OCI-LY1 (cell line): ENCODE measurements around the gene CENPX.

ENCODE experiments used
- CTCF ChIP-seq: fragments of 200-600 bp; sonication (generic), shearing (Covaris generic); IDR thresholded peaks from 2 replicates; pipeline ENCODE4 v1.5.1; 2017; ENCODE audit warnings: mild to moderate bottlenecking, antibody characterized with exemption, low read length, moderate library complexity, mixed read lengths
- EZH2 ChIP-seq: fragments of 200-600 bp; sonication (generic), shearing (Covaris generic); IDR thresholded peaks from 2 replicates; pipeline ENCODE4 v1.8.0; 2017; ENCODE audit warnings: borderline replicate concordance, mixed run types, mild to moderate bottlenecking, antibody characterized with exemption, low read length, moderate library complexity, mixed read lengths

GRCh38 chr17:81983011-81983638, 39.6 kb downstream of the CENPX start:
- TF ChIP-seq CTCF (no peak), EZH2 (no peak)
